Hematopoietic multipotent progenitor cell treated with erythropoietin and hydrocortisone succinate and interleukin-3 and kit ligand, for 8 days (in vitro differentiated cells): Measurements from ENCODE around the gene NHERF1.

Experiments
- DNase-seq: peaks from one replicate; pipeline ENCODE4 v3.0.0-alpha.2; 2015

The NHERF1 gene

DNA sequence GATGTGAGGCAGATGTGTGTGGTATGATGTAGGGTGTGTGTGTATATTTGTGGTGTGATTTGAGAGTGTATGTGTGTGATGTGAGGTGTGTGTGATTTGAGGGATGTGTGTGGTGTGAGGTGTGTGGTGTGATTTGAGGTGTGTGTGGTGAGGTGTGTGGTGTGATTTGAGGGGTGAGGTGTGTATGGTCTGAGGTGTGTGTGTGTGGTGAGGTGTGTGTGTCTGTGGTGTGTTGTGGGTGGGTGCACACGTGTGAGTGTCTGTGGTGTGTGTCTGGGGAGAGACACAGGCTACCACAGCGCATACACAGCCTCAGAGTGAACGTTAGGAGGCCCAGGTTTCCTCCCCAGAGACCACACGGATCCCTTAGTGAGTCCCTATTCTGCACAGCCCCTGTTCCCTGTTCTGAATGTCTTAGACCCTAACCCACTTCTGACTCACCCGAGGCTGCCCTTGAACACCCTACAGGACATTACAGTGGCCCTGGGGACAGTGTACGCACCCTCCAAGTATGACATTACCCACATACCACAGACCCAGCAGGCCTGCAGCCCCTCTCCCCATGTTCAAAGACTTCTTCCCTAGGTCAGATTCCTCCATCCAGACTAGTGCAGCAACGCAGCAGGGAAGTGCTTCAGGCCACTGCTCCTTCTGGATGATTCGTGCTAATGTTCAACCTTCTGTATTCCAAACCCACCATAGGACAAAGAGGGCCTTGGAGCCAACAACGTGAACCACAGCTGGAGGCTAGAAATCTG is 14.9 kb upstream of the NHERF1 start:
- no peak for DNase-seq

DNA sequence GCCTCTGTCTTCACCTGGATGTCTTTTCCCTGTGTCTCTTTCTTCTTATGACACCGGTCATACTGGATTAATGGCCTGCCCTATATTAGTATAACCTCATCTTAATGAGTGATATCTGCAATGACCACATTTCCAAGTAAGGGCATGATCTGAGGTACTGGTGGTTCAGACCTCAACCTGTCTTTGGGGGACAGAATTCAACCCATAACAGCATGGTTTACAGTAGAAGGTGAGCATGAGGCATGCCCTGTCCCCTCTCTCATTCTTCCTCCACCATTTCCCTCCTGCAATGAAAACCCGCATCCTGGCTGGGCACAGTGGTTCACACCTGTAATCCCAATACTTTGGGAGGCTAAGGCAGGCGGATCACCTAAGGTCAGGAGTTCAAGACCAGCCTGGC is 14.2 kb upstream of the NHERF1 start:
- no peak for DNase-seq

DNA sequence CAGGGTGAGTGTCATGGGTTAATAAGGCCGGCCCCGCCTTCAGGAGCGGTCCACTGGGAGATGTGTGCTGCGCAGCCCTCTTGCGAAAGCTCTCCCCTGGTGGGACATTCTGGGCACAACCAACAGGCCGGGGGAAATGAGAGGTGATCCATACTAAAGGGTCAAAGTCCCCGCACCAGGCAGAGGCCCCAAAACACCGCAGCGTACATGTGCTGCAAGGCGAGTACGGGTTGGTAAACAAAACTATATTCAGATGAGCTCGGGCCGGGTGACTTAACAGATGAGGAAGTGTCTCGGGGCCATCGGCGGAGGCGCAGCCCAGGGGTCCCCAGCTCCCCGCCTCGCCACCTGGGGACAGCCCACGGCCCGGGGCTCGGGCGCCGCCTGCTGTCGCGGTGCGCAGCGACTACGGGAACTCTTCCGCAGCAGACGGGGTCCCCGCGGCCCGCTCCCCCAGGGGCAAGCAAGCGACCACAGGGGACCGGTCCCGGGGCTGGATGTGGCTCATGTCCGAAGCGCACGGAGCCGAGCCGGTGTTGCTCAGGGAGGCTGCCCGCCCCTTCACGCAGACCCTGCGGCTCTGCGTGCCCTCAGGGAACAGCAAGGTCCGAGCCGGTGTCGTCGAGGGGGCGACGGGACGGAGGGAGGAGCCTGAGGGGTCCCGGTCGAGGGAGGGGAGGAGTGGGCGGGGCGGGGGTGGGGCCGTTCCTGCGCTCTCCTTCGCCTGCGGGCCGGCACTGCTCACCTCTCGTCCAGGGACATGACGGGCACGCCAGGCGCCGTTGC is 11.7 kb upstream of the NHERF1 start, which contains the start of gene RAB37:
RAB37 (plus strand) TSS at position 744 of the 786 bp plus-strand sequence; CDS start at position 761, 17 bp downstream.
- DNase-seq: peak; percentile 65

GRCh38 chr17:74737299-74738050 is 11.0 kb upstream of the NHERF1 start:
- peak; percentile 67 for DNase-seq

GRCh38 chr17:74738051-74738996 is 10.1 kb upstream of the NHERF1 start:
- peak; percentile 86 for DNase-seq

DNA sequence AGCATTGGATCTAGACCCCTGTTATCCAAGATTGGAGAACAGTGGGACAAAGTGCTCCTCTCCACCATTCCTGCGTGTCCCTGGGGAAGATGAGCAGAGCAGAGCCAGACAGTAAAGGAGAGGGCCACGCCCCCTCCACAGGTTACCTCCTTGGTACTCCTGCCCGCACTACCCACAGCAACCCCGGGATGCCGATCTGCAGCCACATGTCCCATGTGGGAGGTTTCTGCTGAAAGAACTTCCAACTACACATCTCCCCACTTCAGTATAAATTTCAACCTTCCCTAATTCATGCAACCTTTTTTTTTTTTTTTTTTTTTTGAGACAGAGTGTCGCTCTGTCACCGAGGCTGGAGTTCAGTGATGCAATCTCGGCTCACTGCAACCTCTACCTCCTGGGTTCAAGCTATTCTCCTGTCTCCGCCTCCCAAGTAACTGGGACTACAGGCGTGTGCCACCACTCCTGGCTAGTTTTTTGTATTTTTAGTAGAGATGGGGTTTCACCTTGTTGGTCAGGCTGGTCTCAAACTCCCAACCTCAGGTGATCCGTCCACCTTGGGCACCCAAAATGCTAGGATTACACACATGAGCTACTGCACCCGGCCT is 9.1 kb upstream of the NHERF1 start:
- DNase-seq: no peak

DNA sequence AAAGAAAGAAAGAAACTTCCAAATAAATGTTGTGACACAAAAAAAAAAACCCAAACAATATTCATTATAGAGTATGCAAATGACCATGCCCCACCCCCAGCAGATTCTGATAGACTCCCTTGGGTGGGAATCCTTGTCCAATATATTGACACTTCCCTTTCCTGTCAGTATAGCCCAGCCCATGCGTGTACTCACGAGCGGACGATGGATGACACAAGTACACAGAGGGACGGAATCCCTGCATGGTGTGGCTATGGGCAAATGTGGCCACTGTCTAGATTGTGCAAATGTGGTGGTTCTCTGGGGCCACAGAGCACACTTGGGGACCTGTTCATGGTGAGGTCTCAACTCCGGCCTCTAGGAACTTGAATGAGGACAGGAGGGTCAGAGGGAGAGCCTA is 8.3 kb upstream of the NHERF1 start:
- no peak for DNase-seq

DNA sequence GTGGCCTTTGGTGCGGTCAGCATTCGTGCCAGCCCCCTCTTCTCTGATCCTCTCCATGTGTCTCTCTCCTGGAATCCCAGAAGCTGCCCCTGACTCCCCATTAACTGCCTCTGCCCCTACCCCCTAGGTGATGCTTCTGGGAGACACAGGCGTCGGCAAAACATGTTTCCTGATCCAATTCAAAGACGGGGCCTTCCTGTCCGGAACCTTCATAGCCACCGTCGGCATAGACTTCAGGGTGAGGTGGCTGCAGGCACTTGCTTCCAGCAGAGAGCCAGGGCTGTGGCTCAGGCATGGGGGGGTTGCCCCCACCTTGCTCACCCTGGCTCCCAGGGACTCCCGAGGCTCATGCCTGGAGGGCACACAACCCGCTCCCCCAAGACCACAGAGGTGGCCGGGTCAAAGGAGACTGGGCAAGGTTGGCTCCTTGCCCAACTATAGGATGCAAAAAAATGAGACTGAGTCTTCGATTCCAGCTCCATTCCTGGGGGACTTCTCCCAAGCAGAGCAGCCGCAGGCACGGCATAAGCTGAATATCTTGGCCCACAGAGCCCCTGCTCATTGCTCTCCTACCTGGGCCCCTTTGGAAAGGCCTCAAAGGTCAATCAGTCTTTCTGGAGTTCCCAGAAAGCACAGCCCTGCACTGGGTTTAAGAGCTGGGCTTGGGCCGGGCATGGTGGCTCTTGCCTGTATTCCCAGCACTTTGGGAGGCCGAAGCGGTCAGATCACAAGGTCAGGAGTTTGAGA is 7.6 kb upstream of the NHERF1 start:
- DNase-seq: no peak

GRCh38 chr17:74742153-74742515 is 6.3 kb upstream of the NHERF1 start:
- DNase-seq: no peak

DNA sequence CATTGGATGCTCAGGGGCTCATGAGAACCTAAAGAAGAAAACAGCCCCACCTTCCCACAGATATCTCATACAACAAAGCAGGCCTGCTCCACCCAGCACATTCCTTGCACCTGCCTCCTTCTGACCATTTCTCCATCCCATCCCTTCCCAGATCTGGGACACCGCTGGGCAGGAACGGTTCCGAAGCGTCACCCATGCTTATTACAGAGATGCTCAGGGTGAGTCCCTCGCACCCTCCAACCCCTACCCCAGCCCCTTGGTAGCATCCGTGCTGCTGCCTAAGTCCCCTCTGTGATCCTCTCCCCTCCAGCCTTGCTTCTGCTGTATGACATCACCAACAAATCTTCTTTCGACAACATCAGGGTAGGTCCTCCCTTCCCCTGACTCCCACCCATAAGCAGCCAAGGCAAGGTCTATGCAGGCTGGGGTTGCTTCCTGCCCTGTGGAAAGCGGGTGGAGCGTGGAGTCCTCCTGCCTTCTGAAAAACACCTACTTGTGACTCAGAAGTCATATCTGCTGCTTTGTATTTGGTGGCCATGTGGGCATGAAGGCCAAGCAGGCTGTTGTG is 5.4 kb upstream of the NHERF1 start:
- no peak for DNase-seq

DNA sequence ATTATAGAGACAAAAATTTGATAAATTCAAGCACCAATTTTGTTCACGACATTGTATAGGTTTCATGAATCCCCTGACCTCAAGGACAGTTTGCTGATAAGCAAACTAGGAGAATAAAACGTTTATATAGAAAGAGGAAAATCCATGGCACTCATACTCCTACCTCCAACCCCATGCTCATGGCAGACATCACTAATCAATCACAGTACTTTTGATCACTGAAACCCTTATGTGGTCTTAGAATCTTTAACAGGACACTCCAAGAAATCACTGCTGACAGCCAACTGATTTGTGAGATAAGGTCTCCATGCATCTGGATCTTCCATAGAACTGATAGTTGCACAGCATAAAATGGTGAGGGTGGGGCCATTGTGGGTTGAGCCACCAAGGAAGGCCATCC is 4.7 kb upstream of the NHERF1 start:
- no peak for DNase-seq

DNA sequence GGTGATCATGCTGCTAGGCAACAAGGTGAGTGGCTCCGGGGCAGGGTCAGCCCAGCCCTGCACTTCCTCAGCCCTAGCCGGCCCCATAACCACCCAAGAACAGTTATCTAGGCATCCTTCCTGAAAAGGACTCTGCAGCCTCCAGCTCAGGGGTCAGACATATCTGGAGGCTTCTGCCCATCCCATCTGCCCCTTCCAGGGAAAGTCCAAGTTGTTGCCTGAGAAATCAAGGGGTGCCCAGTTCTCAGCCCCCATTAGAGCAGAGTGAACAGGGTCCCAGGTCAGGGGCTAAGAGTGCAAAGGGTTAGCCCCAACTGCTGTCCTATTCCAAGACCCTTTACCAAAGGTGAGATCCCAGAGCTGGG is 4.1 kb upstream of the NHERF1 start:
- DNase-seq: no peak

DNA sequence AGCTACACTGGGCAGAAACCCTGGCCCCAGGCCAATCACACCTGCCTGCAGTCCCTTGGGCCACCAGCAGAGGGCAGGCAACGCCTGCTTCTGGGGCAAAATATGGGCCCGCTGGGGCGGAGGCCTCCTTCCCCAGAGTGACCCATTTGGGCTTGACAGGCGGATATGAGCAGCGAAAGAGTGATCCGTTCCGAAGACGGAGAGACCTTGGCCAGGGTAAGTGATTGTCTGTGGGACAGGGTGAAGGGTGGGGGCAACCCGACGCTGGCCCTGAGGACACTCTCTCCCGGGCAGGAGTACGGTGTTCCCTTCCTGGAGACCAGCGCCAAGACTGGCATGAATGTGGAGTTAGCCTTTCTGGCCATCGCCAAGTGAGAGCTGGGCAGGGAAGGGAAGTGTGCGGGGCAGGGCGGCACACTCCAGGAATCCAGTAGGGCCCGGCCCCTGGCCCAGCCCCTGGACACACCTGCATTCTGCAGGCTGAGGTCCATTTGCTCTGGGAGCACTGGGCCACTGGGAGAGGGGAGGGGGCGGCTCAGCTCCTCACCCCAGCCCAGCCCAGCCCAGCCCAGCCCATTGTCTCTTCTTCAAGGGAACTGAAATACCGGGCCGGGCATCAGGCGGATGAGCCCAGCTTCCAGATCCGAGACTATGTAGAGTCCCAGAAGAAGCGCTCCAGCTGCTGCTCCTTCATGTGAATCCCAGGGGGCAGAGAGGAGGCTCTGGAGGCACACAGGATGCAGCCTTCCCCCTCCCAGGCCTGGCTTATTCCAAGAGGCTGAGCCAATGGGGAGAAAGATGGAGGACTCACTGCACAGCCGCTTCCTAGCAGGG is 3.5 kb upstream of the NHERF1 start:
- peak; percentile 76 for DNase-seq

- DNase-seq: no peak
Measured at GRCh38 chr17:74745548-74746177, 2.8 kb upstream of the NHERF1 start.

DNA sequence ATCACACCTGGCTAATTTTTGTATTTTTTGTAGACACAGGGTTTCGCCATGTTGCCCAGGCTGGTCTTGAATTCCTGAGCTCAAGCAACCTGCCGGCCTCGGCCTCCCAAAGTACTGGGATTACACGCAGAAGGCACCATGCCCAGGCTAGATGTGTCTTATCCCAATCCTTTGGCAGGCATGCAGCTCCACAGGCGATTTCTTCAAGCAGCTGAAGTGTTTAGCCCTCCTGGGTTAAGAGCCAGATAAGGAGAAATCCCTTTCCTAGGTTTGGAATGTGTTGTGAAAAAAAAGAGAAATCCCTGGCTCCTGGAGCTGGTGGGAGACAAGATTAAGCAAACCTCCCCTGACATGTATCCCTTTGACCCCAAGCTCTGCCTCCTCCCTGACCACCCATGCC is 2.1 kb upstream of the NHERF1 start:
- no peak for DNase-seq

DNA sequence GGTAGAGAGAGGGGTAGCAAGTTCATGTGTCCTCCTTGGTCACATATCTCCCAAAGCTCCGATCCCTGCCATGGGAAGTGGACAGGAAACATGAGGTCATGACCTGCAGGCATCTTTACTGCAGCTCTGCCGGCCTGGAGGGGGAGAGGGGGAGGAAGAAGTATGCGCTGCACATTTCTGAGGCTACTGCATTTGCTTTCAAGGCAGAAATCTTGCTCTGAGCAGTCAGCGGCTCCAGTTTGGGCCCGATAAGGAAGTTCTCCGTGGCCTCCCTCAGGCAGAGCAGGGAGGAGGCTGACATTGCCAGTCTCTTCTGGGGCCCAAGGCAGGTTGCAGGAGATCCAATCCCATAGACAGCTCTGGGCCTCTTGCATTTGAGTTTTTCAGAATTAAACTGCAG is 1.5 kb upstream of the NHERF1 start:
- peak; percentile 76 for DNase-seq

GRCh38 chr17:74748279-74748528 is 224 bp upstream of the NHERF1 start:
- no peak for DNase-seq

GRCh38 chr17:74749279-74750038 is 1.0 kb downstream of the NHERF1 start:
- DNase-seq: no peak

DNA sequence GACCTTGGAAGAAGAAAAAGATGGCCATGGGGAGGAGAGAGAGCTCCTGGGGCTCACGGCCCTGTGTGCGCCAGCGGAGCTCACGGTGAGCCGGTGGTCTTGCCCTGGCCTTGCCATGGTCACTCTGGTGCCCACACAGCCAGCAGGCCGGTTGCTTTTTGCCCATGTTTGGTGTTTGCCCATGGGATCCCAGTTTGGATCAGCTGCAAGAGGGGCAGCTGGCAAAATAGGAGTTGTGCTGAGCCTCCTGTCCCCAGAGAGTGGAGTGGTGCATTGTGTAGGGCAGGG is 1.6 kb downstream of the NHERF1 start:
- no peak for DNase-seq
